B cell (primary cell): ENCODE data around the gene TMC3.

ENCODE experiments used
- EZH2 ChIP-seq: IDR thresholded peaks from 2 replicates; pipeline ENCODE4 v1.6.1; 2012; ENCODE audit warnings: borderline replicate concordance, low read depth, mild to moderate bottlenecking, moderate library complexity, low read length; ENCODE audit not compliant: insufficient read depth, poor library complexity, severe bottlenecking
- TF ChIP-seq, protein P1 (sequence below): fragments of 200-600 bp; IDR thresholded peaks from one replicate; pipeline ENCODE4 v1.8.0; 2022; ENCODE audit warnings: antibody characterized with exemption, mild to moderate bottlenecking

DNA sequence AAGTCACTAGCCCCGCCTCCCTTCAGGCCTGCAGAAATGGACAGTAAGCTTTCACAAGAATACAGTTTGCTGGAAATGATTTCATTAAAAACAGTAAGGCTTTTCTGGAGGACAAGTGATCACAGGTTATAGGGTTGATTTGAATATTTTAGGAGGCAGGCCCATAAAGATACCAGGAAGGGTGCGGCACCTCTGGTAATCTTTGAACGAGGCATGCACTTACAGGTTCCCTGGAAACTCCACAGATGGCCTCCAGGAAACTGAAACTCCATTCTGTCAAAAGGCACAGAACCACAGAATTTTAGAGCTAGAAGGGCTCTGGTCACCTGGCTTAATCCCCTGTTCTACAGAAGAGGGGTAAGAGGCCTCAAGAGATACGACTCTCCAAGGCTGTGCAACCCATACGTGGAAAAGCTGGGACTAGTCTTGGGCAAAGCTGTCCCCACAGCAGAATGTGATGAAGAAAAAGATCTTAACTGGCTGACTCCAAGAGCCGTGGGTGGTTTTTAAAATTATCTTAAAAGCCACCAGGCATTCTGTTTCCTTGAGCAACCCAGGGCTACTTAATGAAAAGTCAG, 51.2 kb downstream of the TMC3 start:
- TF ChIP-seq, protein P1, sequence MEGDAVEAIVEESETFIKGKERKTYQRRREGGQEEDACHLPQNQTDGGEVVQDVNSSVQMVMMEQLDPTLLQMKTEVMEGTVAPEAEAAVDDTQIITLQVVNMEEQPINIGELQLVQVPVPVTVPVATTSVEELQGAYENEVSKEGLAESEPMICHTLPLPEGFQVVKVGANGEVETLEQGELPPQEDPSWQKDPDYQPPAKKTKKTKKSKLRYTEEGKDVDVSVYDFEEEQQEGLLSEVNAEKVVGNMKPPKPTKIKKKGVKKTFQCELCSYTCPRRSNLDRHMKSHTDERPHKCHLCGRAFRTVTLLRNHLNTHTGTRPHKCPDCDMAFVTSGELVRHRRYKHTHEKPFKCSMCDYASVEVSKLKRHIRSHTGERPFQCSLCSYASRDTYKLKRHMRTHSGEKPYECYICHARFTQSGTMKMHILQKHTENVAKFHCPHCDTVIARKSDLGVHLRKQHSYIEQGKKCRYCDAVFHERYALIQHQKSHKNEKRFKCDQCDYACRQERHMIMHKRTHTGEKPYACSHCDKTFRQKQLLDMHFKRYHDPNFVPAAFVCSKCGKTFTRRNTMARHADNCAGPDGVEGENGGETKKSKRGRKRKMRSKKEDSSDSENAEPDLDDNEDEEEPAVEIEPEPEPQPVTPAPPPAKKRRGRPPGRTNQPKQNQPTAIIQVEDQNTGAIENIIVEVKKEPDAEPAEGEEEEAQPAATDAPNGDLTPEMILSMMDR: no peak
- TF ChIP-seq EZH2: no peak
